Vagina (tissue), 2 donors: ENCODE measurements around the gene IFNK.

Experiments
- CTCF ChIP-seq, 3 experiments: fragments of 450-650 bp in 2 of 3; fragments of 200-600 bp in 1 of 3; sonication (generic) in 1 of 3; IDR thresholded peaks; one replicate each; pipeline ENCODE4 v1.5.1; 2017 to 2019; ENCODE audit warnings: antibody characterized with exemption in 3 of 3, mild to moderate bottlenecking in 2 of 3, moderate library complexity in 2 of 3
- POLR2A ChIP-seq, 2 donors: fragments of 450-650 bp; IDR thresholded peaks; one replicate each; pipeline ENCODE4 v1.6.1; 2017; ENCODE audit warnings: antibody characterized with exemption in 2 of 2, mild to moderate bottlenecking in 2 of 2, moderate library complexity in 2 of 2

- TF ChIP-seq POLR2A (IDR thresholded peaks at IDR 0.05) (no peak), CTCF (IDR thresholded peaks at IDR 0.05) (no peak)
Observed at GRCh38 chr9:27499451-27499850, 24.6 kb upstream of the IFNK start.
